ENCODE data around the gene DRC7.

DRC7 gene

DNA sequence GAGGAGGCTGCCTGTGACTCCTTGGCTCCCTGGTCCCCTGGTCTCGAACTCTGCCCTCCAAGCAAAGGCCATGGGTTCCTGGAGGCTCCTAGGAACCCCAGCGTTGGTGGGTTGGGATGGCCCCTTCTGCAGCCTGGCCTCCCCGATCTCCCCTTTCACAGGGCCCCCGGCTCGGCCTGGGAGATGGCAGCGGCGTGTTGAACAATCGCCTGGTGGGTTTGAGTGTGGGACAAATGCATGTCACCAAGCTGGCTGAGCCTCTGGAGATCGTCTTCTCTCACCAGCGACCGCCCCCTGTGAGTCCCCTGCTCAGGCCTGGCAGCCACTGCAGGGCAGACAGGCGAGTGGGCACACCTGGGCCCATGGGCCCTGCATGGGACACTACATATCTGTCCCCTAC, 15.6 kb upstream of the DRC7 start:
- DNase-seq = no peak

- no peak for DNase-seq
These were observed 14.7 kb upstream of the DRC7 start for GRCh38 chr16:57679767-57680482.

DNA sequence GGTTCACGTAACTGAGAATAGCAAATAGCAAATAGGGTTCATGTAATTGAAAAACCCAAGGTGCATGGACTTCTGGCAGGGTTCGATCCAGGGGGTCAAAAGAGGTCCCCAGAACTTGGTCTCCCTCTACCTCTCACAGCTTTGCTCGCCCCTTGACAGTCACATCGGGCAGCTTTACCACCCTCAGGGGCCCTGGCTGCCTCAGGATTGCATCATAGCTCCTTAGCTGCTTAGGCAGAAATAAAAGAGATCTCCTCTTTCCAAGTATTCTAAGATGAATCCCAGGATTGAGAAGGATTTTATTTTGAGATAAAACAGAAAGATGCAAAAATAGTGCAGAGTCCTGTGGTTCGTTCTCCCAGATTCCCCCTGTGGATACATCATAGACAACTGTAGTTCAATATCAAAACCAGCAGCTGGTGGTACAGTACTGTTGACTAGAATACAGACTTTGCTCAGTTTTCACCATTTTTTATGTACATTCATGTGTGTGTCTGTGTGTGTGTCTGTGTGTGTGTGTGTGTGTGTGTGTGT, 13.7 kb upstream of the DRC7 start:
- no peak for DNase-seq

DNA sequence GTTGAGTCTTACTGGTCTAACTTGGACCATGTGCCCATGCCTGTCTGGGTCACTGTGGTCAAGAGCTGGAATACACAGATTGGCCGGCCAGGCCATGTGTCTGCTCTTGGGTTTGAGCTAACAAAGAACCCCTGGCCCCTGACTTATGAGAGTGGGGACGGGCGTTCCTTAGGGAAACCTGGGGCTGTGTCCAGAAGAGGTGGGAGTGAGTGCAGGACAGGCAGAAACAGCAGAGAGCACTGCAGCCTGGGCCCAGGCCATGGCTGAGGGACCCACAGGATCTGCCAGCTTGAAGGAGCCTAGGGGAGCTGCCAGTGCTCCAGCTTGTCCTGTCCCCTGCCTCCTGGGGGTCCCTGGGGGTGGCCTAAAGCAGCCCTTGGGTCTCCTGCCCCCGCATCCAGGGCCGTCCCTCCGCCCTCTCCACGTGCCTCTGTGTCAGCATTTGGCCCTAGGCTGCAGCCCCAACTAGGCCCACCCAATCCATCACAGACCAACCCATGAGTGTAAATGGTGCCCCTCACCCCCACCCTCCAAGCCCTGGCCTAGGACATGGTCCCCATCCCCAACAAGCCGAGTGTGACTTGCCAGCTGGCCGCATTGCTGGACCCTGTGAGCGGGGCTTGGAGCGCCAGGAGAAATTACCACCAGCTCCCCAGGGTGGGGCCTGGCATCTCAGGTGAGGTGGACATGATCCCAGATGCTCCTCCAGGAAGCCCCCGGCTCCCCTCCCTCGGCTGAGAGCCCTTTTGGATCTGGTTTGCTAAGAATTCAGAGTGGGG, 12.5 kb upstream of the DRC7 start:
- no peak for DNase-seq

DNA sequence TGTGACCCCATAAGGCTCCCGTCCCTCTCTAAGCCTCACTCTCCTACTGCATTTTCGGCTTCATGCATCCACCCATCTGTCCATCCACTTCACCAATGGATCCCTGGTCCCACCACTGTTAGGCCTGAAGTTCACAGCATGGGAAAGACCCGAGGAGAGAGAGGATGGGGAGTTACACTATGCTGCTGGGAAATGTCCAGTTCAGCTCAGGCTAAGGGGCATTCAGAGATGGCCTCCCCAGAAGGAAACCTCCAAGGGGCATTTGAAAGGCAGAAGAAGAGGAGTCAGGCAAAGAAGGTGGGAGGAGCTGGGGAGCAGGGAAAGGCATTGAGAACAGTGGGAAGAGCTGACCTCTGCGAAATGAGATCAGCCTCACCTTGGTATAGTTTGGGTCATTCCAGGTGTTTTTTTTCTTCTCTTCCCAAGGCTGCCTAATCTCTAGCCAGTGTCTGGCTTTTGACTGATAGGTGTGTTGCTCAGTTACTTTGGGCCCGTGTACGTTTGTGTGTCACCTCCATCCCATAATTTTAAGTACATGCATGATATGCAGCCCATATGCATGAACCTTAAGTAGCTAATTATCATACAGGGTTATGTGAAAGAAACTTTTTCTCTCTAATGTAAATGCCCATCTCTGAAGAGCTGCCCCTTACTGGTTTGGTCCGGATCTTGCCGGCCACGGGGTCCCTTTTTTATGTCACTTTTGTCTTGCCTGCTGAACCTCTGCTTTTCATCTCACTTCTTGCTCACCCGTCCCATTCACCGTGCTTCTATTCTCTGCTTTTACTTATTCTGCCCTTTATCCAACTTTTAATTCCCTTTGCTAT, 11.6 kb upstream of the DRC7 start:
- DNase-seq = no peak

GRCh38 chr16:57683636-57684545, 10.7 kb upstream of the DRC7 start:
- no peak for DNase-seq

DNA sequence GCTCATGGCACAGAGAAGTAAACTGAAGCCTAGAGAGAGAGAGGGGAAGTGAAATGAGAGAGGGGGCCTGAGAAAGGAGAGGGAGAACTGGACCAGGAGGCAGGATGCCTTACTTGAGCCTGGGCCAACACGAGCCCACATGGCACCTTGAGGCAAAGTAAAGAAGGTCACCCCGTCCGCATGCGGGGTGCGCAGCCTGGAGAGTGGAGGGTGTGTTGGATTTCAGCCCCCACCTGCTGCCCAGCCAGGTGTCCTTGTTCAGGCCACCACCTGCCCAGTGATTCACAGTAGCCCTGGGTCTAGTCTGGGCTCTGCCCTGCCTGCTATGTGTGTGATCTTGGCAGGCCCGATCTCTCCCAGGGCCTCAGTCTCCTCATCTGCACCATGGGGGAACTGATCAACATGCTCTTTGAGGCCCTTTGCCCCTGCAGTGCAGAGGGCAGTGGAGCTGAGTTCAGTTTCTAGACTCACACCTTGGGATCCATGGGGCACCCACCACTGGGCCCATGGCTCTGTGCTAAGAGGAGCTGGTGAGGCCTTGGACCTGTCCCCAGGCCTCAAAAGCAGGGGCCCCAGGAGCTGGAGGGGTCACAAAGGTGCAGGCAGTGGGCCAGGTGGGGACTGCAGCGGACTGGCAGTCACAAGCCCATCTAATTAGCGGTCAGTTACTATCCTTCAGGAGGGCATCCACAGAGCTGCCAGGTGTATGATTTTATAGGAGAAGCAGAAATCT, 9.8 kb upstream of the DRC7 start:
- DNase-seq = no peak

DNA sequence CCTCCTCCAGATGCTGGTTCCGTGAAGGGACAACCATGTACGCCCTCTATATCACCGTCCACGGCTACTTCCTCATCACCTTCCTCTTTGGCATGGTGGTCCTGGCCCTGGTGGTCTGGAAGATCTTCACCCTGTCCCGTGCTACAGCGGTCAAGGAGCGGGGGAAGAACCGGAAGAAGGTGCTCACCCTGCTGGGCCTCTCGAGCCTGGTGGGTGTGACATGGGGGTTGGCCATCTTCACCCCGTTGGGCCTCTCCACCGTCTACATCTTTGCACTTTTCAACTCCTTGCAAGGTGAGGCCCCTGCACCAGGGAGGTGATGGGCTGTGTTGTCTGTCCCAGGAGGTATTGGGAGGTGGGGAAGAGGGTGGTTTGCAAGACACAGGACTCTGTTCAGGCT, 9.0 kb upstream of the DRC7 start:
- DNase-seq = no peak

DNA sequence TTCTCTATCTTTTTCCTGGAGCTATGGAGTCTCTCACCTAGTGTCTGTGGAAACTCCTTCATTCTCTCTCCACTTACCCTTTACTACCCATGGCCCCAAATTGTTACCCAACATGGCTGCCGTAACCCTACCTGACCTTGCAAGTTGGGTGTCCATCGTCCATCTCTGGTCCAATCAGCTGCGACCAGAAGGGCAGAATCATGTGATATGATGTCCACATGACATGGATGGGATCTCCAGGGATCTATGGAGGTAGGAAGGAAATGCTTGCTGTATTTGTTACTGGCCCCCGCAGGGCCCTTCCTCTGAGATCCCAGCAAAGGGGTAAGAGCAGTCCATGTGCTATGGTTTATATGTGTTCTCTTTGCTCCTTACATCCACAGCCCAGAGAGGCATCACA, 8.0 kb upstream of the DRC7 start:
- no peak for DNase-seq

DNA sequence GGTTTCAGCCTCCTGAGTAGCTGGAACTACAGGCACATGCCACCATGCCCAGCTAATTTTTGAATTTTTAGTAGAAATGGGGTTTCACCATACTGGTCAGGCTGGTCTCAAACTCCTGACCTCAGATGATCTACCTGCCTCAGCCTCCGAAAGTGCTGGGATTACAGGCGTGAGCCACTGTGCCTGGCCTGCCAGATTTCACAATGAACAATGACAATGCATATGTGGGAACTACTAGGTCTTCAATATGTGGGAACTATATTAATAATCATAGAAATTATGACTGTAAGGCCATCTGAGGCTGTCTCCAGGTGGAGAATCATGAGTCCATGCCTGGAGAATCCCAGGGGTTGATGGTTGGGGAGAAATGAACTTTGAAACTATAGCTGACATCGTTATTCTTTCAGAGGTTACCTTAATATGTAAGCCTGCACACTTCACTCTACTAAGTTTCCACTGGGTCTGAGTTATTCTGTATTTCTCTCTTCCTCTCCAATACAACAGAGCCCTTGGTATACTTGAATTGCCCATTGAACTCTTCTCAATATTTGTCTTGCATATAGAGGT, 7.2 kb upstream of the DRC7 start:
- no peak for DNase-seq

DNA sequence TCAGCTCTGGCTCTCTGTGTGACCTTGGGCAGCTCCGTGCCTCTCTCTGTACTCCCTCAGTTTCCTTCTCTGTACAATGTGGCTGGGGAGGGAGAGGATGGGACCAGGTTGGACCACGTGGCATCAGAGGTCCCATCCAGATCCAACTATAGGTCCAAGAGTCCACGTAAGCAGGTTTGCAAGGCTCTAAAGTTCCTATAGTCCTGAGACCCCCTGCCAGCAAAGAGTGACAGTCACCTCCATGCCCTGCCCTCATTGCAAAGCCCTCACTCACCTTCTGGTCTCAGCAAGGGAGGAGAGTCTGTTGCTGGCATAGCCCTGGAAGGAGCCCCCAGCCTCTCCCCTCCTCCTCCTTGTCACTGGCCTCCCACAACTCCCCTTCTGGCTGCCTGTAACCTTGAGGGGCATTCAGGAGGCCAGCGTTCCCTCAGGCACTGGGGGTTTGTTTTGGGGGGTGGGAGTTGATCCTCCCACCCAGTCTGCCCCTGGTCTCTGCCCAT, 6.1 kb upstream of the DRC7 start:
- DNase-seq = no peak

DNA sequence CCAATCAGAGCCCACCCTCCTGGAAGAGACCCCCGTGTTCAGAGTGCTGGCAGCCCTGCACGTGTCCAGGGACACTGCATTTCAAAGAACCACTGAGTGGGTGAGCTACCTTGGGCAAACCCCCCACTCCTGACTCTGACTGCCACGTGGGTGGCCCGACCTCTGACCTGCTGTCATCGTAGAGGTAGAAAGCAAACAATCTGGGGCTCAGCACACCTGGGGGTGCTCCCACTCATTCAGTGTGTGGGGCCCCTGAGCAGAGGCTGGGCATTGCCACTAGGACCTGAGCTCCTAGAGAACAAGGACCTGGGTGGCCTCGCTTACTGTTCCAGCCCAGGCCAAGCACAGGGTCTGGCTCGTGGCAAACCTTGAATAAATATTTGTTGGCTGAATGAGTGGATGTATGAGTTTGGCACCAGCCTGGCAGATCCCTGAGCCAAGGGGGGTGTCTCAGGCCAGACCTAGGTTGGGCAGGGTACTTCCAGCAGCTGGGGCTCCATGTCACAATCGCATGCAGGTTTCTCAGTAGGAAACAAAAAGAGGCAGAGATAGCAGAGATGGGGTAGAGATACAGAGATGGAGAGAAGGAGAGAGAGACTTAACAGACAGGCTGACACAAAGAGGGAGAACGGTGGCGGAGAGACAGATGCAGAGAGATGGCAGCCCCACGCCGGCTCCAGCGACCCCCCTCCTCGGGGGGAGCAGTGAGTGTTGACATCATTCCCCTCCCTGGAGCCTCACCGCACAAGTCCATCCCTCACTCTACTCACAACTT, 5.4 kb upstream of the DRC7 start:
- DNase-seq = no peak

GRCh38 chr16:57689762-57690558, 4.6 kb upstream of the DRC7 start:
- DNase-seq = no peak

DNA sequence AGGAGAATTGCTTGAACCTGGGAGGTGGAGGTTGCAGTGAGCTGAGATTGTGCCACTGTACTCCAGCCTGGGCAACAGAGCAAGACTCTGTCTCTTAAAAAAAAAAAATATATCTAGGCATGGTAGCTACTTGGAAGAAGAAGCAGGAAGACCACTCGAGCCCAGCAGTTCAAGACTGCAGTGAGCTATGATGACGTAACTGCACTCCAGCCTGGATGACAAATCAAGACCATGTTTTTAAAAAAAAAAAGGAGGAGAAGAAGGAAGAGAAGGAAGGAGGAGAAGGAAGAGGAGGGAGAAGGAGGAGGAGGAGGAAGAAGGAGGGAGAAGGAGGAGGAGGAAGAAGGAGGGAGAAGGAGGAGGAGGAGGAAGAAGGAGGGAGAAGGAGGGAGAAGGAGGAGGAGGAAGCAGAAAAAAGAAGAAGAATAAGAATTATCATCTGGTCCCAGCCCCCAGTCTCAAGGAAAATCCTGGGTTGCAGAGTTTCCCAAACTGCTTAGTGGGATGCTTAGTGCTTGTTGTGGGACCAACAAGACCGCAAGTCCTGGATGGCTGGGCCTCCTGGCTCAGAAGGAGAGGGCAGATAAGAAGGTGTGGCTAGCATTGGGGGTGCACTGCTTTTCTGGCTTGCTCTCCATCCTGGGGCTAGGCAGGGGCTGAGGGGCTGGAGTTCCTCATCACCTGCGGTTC, 3.7 kb upstream of the DRC7 start:
- DNase-seq = no peak

DNA sequence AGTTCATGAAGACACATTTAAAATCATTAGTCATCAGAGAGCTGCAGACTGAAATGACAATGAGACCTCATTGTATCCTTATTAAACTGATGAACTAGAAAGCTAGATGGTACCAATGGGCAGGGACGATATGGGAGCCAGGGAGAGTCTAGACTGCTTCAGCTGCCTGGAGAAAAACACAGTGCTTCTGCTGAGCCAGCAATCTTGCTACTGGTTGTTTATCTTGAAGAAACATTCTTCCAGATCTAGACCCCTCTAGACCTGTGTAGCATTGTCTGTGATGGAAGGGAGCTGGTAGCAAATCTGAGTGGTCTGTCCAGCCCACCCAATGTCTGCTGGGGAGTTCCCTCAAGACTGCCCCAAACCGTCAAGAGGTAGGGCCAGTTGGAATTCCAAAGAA, 2.0 kb upstream of the DRC7 start:
- DNase-seq = no peak

DNA sequence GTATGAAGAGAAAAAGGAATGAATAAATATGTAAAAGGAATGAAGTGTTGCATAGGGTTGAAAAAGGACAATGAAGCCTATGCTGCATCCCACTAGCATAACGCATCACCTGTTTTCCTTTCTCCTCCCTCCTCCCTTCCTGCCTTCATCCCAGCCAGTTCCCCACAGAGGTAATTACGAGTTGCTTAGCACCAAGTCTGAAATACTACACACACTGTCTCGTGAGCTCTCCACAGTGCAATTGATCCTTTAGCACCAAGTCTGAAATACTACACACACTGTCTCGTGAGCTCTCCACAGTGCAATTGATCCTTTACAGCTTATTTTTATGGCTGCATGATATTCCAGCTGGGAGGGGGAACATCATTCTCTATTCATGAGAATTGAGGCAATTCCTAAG, 1.1 kb upstream of the DRC7 start:
- DNase-seq = no peak

DNA sequence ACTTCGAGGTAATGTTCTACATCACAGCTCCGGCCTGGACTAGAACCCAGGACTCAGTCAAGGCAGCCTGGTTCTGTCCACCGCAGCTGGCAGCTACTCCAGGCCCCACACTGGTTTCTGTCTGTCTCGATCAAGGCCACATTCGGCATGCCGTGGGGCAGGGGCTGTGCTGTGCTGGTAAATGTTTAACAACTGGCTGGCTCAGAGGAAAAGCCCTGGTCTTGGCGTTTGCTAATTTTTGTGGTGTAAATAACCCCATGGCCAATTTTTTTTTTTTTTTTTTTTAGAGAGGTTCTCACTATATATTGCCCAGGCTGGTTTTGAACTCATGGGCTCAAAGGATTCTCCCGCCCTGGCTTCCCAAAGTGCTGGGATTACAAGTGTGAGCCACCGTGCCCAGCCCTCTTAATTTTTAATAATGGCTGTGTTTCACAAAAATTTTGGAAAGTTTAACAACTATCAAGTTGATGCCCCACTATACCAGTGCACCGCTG, 328 bp upstream of the DRC7 start:
- no peak for DNase-seq

DNA sequence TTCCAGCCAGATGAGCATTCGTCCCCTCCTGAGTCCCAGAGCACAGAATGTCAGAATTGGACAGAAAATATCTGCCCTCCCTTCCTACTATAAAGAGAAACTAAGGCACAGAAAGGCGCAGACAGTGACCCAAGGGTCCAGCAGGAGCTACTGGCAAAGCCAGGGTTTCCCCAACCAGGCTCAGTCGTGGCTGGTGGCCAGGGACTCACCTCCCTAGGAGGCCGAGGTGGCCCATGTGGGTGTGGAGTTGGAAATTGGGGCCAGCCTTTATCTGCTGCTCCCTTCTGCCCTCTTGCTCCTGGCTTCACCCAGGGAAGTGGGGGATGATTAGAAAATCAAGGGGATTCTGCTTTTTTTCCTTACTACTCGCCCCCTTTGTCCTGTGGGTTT, 1.1 kb downstream of the DRC7 start:
- no peak for DNase-seq

GRCh38 chr16:57696240-57696639, 1.6 kb downstream of the DRC7 start:
- DNase-seq = no peak

All from SW 1271 (cell line).